SK-N-SH (cell line): ENCODE measurements around the gene LYL1. TPM values are rescaled to one million over a fixed set of nuclear protein-coding genes. Genes with fewer than 3 reads are reported as not detected.

Experiments
- CTCF ChIA-PET: fragments of 300-600, 350-600 bp; formaldehyde crosslinking; extraction: SDS; loops from one replicate; lab custom pipeline; 2021; lab: Yijun Ruan, JAX
- POLR2A ChIA-PET: fragments of 350-600 bp; sonication (Branson Sonifier 250); formaldehyde crosslinking; extraction: SDS; loops from one replicate; lab custom pipeline; 2020; ENCODE audit warnings: antibody characterized with exemption, inconsistent platforms; lab: Yijun Ruan, JAX
- DNase-seq: peaks from one replicate; pipeline ENCODE4 v3.0.0; 2012
- H2AFZ ChIP-seq: fragments of 200-600 bp; sonication (generic); 2 replicates; pipeline ENCODE4 v1.8.1; 2016; ENCODE audit warnings: antibody characterized with exemption, mild to moderate bottlenecking, low read depth
- H3F3A ChIP-seq: fragments of 200-600 bp; sonication (generic); replicated peaks from 2 replicates; pipeline ENCODE3; 2016; ENCODE audit warnings: antibody characterized with exemption, mild to moderate bottlenecking; ENCODE audit not compliant: insufficient read depth
- H3K27ac ChIP-seq, 2 experiments: fragments of 200-500 bp in 1 of 2; fragments of 200-600 bp in 1 of 2; sonication (Bioruptor generic) in 1 of 2; sonication (generic), shearing (Covaris generic) in 1 of 2; 2 replicates each; pipeline versions ENCODE4 v1.5.1 to v1.6.1; 2014 to 2016; ENCODE audit warnings: low read depth in 2 of 2, inconsistent platforms in 1 of 2, low read length in 1 of 2, mild to moderate bottlenecking in 1 of 2, mixed read lengths in 1 of 2
- H3K27me3 ChIP-seq: fragments of 200-600 bp; sonication (generic), shearing (Covaris generic); 2 replicates; pipeline ENCODE4 v1.6.1; 2016; ENCODE audit warnings: mixed run types; ENCODE audit not compliant: insufficient read depth
- H3K36me3 ChIP-seq, 2 experiments: fragments of 200-500 bp in 1 of 2; fragments of 200-600 bp in 1 of 2; sonication (Bioruptor generic) in 1 of 2; sonication (generic) in 1 of 2; replicated peaks in 1 of 2; 2 replicates each; pipeline versions ENCODE3 to v1.5.1; 2014 to 2016; ENCODE audit warnings: low read length in 1 of 2, mild to moderate bottlenecking in 1 of 2; ENCODE audit not compliant: insufficient read depth in 2 of 2, control insufficient read depth in 1 of 2
- H3K4me1 ChIP-seq, 2 experiments: fragments of 200-500 bp in 1 of 2; fragments of 200-600 bp in 1 of 2; sonication (Bioruptor generic) in 1 of 2; sonication (generic), shearing (Covaris generic) in 1 of 2; 2 replicates each; pipeline versions ENCODE4 v1.5.1 to v1.6.1; 2014 to 2016; ENCODE audit warnings: low read depth in 1 of 2, low read length in 1 of 2, mixed run types in 1 of 2; ENCODE audit not compliant: insufficient read depth in 2 of 2, control insufficient read depth in 1 of 2
- H3K4me2 ChIP-seq: fragments of 200-600 bp; sonication (generic), shearing (Covaris generic); 2 replicates; pipeline ENCODE4 v1.6.1; 2017; ENCODE audit warnings: mixed run types
- H3K4me3 ChIP-seq, 2 experiments: fragments of 200-500 bp in 1 of 2; fragments of 200-600 bp in 1 of 2; sonication (Bioruptor generic) in 1 of 2; sonication (generic), shearing (Covaris generic) in 1 of 2; 2 replicates each; pipeline versions ENCODE4 v1.5.1 to v1.8.1; 2014 to 2016; ENCODE audit warnings: low read depth in 2 of 2, inconsistent platforms in 1 of 2, low read length in 1 of 2, mild to moderate bottlenecking in 1 of 2, mixed read lengths in 1 of 2, moderate library complexity in 1 of 2
- H3K79me2 ChIP-seq: fragments of 200-600 bp; sonication (generic); 2 replicates; pipeline ENCODE4 v1.8.1; 2017; ENCODE audit warnings: mild to moderate bottlenecking; ENCODE audit not compliant: insufficient read depth
- H3K9ac ChIP-seq: fragments of 200-600 bp; sonication (generic); 2 replicates; pipeline ENCODE4 v1.6.1; 2017; ENCODE audit warnings: mixed run types
- H3K9me2 ChIP-seq: fragments of 200-600 bp; sonication (generic); 2 replicates; pipeline ENCODE4 v1.6.1; 2017; ENCODE audit warnings: mixed run types
- H3K9me3 ChIP-seq: fragments of 200-600 bp; sonication (generic); 2 replicates; pipeline ENCODE4 v1.6.1; 2017; ENCODE audit warnings: mixed run types, mild to moderate bottlenecking, moderate library complexity
- H4K20me1 ChIP-seq: fragments of 200-600 bp; sonication (generic); 2 replicates; pipeline ENCODE4 v1.6.1; 2017; ENCODE audit warnings: mild to moderate bottlenecking, mixed run types; ENCODE audit not compliant: insufficient read depth
- CHD2 ChIP-seq: fragments of 150-350 bp; IDR thresholded peaks from 2 replicates; pipeline ENCODE4 v1.6.1; 2018; ENCODE audit warnings: low read length; ENCODE audit not compliant: partially characterized antibody
- CTCF ChIP-seq: fragments of 200-600 bp; sonication (generic); IDR thresholded peaks from 2 replicates; pipeline ENCODE4 v1.6.1; 2017; ENCODE audit warnings: antibody characterized with exemption, mild to moderate bottlenecking, moderate library complexity
- EP300 ChIP-seq, 2 experiments: IDR thresholded peaks; 2 replicates each; pipeline versions ENCODE4 v1.4.0 to v1.6.1; 2012; ENCODE audit warnings: borderline replicate concordance in 1 of 2, low read depth in 1 of 2, low read length in 1 of 2
- EZH2phosphoT487 ChIP-seq: fragments of 200-600 bp; sonication (generic); IDR thresholded peaks from 2 replicates; pipeline ENCODE4 v1.6.1; 2017; ENCODE audit warnings: low read depth, mixed run types, mild to moderate bottlenecking, antibody characterized with exemption, moderate library complexity, borderline replicate concordance
- FOSL2 ChIP-seq: IDR thresholded peaks from 2 replicates; pipeline ENCODE4 v1.4.0; 2012; ENCODE audit warnings: low read depth, mild to moderate bottlenecking, moderate library complexity, borderline replicate concordance
- FOXM1 ChIP-seq: IDR thresholded peaks from 2 replicates; pipeline ENCODE4 v1.4.0; 2012; ENCODE audit warnings: low read depth, mild to moderate bottlenecking
- GABPA ChIP-seq: IDR thresholded peaks from 2 replicates; pipeline ENCODE4 v1.4.0; 2012; ENCODE audit warnings: low read depth, mild to moderate bottlenecking
- NFIC ChIP-seq: IDR thresholded peaks from 2 replicates; pipeline ENCODE4 v1.4.0; 2012; ENCODE audit warnings: borderline replicate concordance
- NRF1 ChIP-seq: IDR thresholded peaks from 2 replicates; pipeline ENCODE4 v1.6.1; 2012; ENCODE audit warnings: low read depth, mild to moderate bottlenecking, low read length
- TCF12 ChIP-seq: IDR thresholded peaks from 2 replicates; pipeline ENCODE4 v1.4.0; 2012
- TEAD4 ChIP-seq: IDR thresholded peaks from 2 replicates; pipeline ENCODE4 v1.4.0; 2012; ENCODE audit warnings: mild to moderate bottlenecking, borderline replicate concordance; ENCODE audit not compliant: insufficient read depth
- USF1 ChIP-seq: IDR thresholded peaks from 2 replicates; pipeline ENCODE4 v1.4.0; 2012; ENCODE audit warnings: low read depth, borderline replicate concordance
- USF2 ChIP-seq: fragments of 150-350 bp; IDR thresholded peaks from 2 replicates; pipeline ENCODE4 v1.6.1; 2017; ENCODE audit warnings: antibody characterized with exemption, low read length, low read depth, borderline replicate concordance
- YY1 ChIP-seq: IDR thresholded peaks from 2 replicates; pipeline ENCODE4 v1.4.0; 2012; ENCODE audit warnings: low read depth, mild to moderate bottlenecking
- WGBS: methylation state at CpG from one replicate; pipeline ENCODE4 v1.1.6; 2017; ENCODE audit warnings: low lambda C conversion rate; 5-methylcytosine and 5-hydroxymethylcytosine counted together
- polyA plus RNA-seq, 3 experiments: library from polyadenylated mRNA; depleted of rRNA; stranded (reverse); fragments of >200 nt; gene quantifications; 2 replicates each; pipeline ENCODE4 v1.2.3, GENCODE V29; 2012
- TF ChIP-seq, protein P1 (sequence below): IDR thresholded peaks from 2 replicates; pipeline ENCODE4 v1.4.0; 2012; ENCODE audit warnings: low read depth, borderline replicate concordance
- TF ChIP-seq, protein P2 (sequence below): fragments of 150-350 bp; IDR thresholded peaks from 2 replicates; pipeline ENCODE4 v1.6.1; 2016; ENCODE audit warnings: mild to moderate bottlenecking, low read depth, low read length
- TF ChIP-seq, protein P3 (sequence below): IDR thresholded peaks from 2 replicates; pipeline ENCODE4; 2012

LYL1 gene
- polyA plus RNA-seq, 1 of the 3 experiments (the other 2 are of a cell fraction): 2.2 TPM

DNA sequence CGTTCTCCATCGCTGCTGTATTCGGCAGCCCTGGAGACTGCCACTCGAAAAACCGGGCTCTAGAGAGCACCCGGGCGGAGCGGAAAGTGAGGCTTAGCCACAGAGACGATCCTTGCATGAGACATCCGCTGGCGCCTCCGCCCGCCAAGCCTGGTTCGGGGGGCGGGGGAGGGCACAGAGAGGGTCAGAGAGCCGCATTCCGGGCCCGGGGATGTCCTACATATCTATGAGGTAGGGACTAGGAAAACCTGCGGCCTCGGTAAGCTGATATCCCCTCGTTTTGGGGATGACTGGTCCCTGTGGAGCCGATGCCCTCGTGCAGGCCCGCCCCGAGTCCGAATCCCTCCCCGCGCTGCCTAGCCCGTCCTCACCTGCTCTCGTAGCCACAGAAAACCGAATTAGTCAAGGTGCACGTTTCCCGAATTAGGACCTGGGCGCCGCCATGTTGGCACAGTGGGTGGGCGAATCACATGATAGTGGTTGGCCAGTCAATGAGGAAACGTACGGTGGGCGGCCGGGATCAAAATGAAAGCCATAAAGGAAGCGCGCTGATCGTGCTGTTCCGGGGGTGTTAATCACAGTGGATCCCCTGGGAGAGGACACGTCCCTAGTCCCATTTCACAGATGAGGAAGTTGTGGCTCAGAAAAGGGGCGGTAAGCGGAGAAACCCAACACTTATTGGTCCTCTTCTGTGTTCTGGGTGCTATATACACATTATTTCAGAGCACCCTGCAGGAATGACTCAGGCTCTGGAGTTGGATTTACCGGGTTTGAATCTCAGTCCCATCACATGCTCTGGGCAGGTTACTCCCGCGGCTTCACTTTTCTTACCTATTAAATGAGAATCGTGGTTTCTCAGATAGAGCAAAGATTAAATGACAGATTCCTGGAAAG is 13.9 kb upstream of the LYL1 start, which contains the start of gene TRMT1 (continued):
- TF ChIP-seq TEAD4 (no peak), GABPA (peak; percentile 58), TCF12 (peak; percentile 18; the same call in 1 of the 2 replicates), CHD2 (peak; percentile 73), USF2 (peak; percentile 62; the same call in 1 of the 2 replicates), NFIC (no peak), FOXM1 (no peak), EZH2phosphoT487 (no peak)
- TF ChIP-seq, protein P1, sequence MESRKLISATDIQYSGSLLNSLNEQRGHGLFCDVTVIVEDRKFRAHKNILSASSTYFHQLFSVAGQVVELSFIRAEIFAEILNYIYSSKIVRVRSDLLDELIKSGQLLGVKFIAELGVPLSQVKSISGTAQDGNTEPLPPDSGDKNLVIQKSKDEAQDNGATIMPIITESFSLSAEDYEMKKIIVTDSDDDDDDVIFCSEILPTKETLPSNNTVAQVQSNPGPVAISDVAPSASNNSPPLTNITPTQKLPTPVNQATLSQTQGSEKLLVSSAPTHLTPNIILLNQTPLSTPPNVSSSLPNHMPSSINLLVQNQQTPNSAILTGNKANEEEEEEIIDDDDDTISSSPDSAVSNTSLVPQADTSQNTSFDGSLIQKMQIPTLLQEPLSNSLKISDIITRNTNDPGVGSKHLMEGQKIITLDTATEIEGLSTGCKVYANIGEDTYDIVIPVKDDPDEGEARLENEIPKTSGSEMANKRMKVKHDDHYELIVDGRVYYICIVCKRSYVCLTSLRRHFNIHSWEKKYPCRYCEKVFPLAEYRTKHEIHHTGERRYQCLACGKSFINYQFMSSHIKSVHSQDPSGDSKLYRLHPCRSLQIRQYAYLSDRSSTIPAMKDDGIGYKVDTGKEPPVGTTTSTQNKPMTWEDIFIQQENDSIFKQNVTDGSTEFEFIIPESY: peak; percentile 79
- TF ChIP-seq, all 33 proteins: peak for 17

GRCh38 chr19:13115936-13116281 is 13.3 kb upstream of the LYL1 start:
- H3K27me3 ChIP-seq: no peaks in the 10 kb centered on the region
- peak overlapping the region in 1 of 2 experiments; percentile 65; a peak in 2 of 4 replicates for H3K27ac ChIP-seq
- peaks cover 4% of the 10 kb centered on the region for H3F3A ChIP-seq
- no peaks in the 10 kb centered on the region for H3K9me2 ChIP-seq
- WGBS: no CpG with 5 or more reads among the region's 18 CpGs
- CTCF ChIA-PET: interaction anchor here (0.9 to 4.0 kb wide), 3 partner anchors 11 to 22 kb away, joined by 3 to 20 read pairs (median 10); partner anchors contain the start of gene LYL1
- H3K9me3 ChIP-seq: no peaks in the 10 kb centered on the region
- H3K9ac ChIP-seq: peak overlapping the region; percentile 91
- H3K4me3 ChIP-seq: peak overlapping the region; percentile 94 to 97
- H2AFZ ChIP-seq: no peak overlapping the region
- H3K4me1 ChIP-seq: peaks cover 22 to 27% of the 10 kb centered on the region in 2 experiments; a peak in 2 of 4 replicates
- POLR2A ChIA-PET: no interaction called here
- peak overlapping the region; percentile 80 for H3K4me2 ChIP-seq
- peaks cover 21% of the 10 kb centered on the region for H4K20me1 ChIP-seq
- peaks cover 7 to 12% of the 10 kb centered on the region in 2 experiments for H3K36me3 ChIP-seq
- no peak for DNase-seq
- H3K79me2 ChIP-seq: peaks cover 52% of the 10 kb centered on the region
- no peak for TF ChIP-seq EP300 (IDR thresholded peaks at IDR 0.05; ENCODE audit: borderline replicate concordance in 1 of 2, low read depth in 1 of 2, low read length in 1 of 2)
- TF ChIP-seq USF2: no peak
- TF ChIP-seq NFIC: no peak
- TF ChIP-seq FOXM1: no peak
- no peak for TF ChIP-seq CTCF
- TF ChIP-seq TEAD4: no peak
- TF ChIP-seq YY1: no peak
- TF ChIP-seq, protein P2, sequence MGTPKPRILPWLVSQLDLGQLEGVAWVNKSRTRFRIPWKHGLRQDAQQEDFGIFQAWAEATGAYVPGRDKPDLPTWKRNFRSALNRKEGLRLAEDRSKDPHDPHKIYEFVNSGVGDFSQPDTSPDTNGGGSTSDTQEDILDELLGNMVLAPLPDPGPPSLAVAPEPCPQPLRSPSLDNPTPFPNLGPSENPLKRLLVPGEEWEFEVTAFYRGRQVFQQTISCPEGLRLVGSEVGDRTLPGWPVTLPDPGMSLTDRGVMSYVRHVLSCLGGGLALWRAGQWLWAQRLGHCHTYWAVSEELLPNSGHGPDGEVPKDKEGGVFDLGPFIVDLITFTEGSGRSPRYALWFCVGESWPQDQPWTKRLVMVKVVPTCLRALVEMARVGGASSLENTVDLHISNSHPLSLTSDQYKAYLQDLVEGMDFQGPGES: no peak
- no peak for TF ChIP-seq CHD2
- no peak for TF ChIP-seq FOSL2
- TF ChIP-seq USF1: no peak
- TF ChIP-seq, protein P3, sequence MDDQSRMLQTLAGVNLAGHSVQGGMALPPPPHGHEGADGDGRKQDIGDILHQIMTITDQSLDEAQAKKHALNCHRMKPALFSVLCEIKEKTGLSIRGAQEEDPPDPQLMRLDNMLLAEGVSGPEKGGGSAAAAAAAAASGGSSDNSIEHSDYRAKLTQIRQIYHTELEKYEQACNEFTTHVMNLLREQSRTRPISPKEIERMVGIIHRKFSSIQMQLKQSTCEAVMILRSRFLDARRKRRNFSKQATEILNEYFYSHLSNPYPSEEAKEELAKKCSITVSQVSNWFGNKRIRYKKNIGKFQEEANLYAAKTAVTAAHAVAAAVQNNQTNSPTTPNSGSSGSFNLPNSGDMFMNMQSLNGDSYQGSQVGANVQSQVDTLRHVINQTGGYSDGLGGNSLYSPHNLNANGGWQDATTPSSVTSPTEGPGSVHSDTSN: no peak
- TF ChIP-seq NRF1: no peak
